Calu3 (cell line): ENCODE measurements around the gene C20orf141. TPM values are rescaled to one million over a fixed set of nuclear protein-coding genes. Genes with fewer than 3 reads are reported as not detected.

Experiments
- BruUV-seq: library from RNA; stranded (reverse); fragments of 400-500 nt; replicated peaks from 2 replicates; lab custom pipeline; 2021; lab: Mats Ljungman, UMichigan
- CTCF ChIA-PET: fragments of 300-600 bp; sonication (Branson Sonifier 250); formaldehyde crosslinking; loops from one replicate; lab custom pipeline; 2022; ENCODE audit warnings: antibody characterized with exemption; lab: Charles Lee
- DNase-seq: peaks from one replicate; pipeline ENCODE4 v3.0.0; 2022
- H3K27ac Mint-ChIP-seq: one replicate; pipeline ENCODE4 v1.8.0; 2022; ENCODE audit warnings: mixed read lengths; ENCODE audit not compliant: unreplicated experiment
- H3K27me3 Mint-ChIP-seq: one replicate; pipeline ENCODE4 v1.8.0; 2022; ENCODE audit warnings: mixed read lengths; ENCODE audit not compliant: unreplicated experiment
- H3K36me3 Mint-ChIP-seq: one replicate; pipeline ENCODE4 v1.8.0; 2022; ENCODE audit warnings: mild to moderate bottlenecking, moderate library complexity, mixed read lengths; ENCODE audit not compliant: insufficient read depth, unreplicated experiment
- H3K4me1 Mint-ChIP-seq: one replicate; pipeline ENCODE4 v1.8.0; 2022; ENCODE audit warnings: mild to moderate bottlenecking, low read depth, mixed read lengths; ENCODE audit not compliant: unreplicated experiment
- H3K4me3 Mint-ChIP-seq: one replicate; pipeline ENCODE4 v1.8.0; 2022; ENCODE audit warnings: mild to moderate bottlenecking, low read depth, moderate library complexity, mixed read lengths; ENCODE audit not compliant: unreplicated experiment
- H3K9me3 Mint-ChIP-seq: one replicate; pipeline ENCODE4 v1.8.0; 2022; ENCODE audit warnings: low read depth, mixed read lengths; ENCODE audit not compliant: unreplicated experiment
- intact Hi-C: fragments of 100-400 bp; cut with micrococcal nuclease; formaldehyde crosslinking; loops from one replicate; pipeline ENCODE4 v1.10.0; 2022; ENCODE audit not compliant: unreplicated experiment
- total RNA-seq: library from RNA; stranded (reverse); gene quantifications from 2 replicates; pipeline ENCODE4 v1.2.3, GENCODE V29; 2022
- TF ChIP-seq, protein P1 (sequence below): fragments of 200-600 bp; IDR thresholded peaks from one replicate; pipeline ENCODE4 v1.8.0; 2022; ENCODE audit warnings: antibody characterized with exemption; ENCODE audit not compliant: unreplicated experiment

Gene C20orf141
- total RNA-seq, 1 experiment from 2014 or later = not detected

DNA sequence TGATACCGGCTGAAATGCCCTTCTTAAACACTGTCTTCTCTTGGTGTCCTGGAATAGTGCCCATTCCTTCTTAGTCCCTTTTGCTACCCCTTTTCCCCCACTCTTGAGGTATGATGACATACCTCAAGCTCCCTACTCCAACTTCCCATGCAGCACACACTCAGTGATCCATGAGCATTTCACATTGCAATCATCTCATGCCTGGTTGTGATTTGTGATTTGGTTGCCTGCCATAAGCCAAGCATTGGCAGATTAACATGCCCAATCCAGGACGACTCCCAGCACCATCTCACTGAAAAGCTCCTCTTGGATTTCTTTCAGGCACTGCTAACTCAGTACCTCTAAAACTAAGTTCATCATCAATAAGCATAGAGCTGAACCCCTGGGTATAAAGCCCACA is 43.8 kb downstream of the C20orf141 start:
- TF ChIP-seq, protein P1, sequence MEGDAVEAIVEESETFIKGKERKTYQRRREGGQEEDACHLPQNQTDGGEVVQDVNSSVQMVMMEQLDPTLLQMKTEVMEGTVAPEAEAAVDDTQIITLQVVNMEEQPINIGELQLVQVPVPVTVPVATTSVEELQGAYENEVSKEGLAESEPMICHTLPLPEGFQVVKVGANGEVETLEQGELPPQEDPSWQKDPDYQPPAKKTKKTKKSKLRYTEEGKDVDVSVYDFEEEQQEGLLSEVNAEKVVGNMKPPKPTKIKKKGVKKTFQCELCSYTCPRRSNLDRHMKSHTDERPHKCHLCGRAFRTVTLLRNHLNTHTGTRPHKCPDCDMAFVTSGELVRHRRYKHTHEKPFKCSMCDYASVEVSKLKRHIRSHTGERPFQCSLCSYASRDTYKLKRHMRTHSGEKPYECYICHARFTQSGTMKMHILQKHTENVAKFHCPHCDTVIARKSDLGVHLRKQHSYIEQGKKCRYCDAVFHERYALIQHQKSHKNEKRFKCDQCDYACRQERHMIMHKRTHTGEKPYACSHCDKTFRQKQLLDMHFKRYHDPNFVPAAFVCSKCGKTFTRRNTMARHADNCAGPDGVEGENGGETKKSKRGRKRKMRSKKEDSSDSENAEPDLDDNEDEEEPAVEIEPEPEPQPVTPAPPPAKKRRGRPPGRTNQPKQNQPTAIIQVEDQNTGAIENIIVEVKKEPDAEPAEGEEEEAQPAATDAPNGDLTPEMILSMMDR = no peak
- BruUV-seq = no TSS peak
- H3K27ac Mint-ChIP-seq = no peak overlapping the region
- H3K9me3 Mint-ChIP-seq = no peaks in the 10 kb centered on the region
- H3K4me3 Mint-ChIP-seq = no peak overlapping the region
- no peaks in the 10 kb centered on the region for H3K4me1 Mint-ChIP-seq
- intact Hi-C loops = no loop called here
- no peak for DNase-seq
- CTCF ChIA-PET = no interaction called here
- H3K27me3 Mint-ChIP-seq = no peaks in the 10 kb centered on the region
- no peaks in the 10 kb centered on the region for H3K36me3 Mint-ChIP-seq

DNA sequence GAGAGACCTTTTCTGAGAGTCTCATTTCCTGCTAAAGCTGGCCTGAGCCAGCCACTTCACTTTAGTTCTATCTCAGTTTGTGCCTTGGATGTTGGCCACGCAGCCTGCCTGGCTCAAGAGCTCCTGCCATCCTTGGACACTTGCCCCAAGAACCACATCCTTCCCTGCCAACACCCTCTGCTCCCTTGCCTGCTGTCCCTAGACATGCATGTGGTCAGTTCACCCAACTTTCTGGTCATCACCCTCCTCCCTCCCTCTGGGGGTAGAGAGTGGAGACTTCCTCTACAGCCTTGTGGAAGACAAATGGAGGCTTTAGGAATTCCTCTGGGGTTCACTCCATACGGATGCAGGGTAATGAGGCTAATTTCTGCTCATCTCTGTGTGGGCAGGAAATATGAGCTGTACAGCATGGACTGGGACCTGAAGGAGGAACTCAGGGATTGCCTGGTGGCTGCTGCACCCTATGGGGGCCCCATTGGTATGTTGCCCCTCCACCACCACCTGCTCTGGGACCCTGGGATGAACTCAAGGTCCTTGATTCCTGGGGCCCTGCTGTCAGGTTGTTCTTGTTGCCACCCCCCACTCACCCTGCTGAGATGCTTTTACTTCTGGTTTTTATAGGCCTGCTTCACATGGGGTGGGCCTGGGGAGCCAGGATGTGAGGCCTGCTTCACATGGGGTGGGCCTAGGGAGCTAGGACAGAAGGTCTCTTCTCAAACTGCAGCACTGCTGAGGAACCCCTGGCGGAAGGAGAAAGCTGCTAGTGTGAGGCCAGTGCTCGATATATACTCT is 44.7 kb downstream of the C20orf141 start:
- Mint-ChIP-seq H3K27ac (no peak overlapping the region), H3K27me3 (no peaks in the 10 kb centered on the region), H3K4me1 (no peaks in the 10 kb centered on the region), H3K9me3 (no peaks in the 10 kb centered on the region), H3K36me3 (no peaks in the 10 kb centered on the region), H3K4me3 (no peak overlapping the region)
- CTCF ChIA-PET = no interaction called here
- TF ChIP-seq, protein P1 = no peak
- intact Hi-C loops = no loop called here
- DNase-seq = no peak
- no TSS peak for BruUV-seq

DNA sequence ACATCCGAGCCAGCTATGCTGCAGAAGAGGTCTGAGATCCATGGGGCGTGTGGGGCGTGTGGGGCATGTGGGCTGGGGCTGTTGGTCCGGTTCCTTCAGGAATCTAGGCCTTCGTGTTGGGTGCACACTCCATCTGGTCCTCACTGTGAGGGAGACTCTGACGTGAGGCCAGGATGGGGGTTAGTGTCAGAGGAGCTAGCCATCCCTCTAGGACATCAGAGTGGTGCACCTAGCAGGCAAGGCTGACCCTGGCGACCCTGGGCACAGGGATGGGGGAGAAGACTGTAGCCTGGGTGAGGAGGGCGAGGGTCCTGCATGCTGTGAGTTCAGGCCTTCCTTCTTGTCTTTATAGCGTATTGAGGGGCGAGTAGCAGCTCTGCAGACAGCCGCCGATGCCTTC is 49.8 kb downstream of the C20orf141 start:
- BruUV-seq = no TSS peak
- Mint-ChIP-seq H3K4me1 (peaks cover 9% of the 10 kb centered on the region), H3K27ac (no peak overlapping the region), H3K9me3 (no peaks in the 10 kb centered on the region), H3K36me3 (peaks cover 3% of the 10 kb centered on the region), H3K4me3 (no peak overlapping the region), H3K27me3 (no peaks in the 10 kb centered on the region)
- intact Hi-C loops = no loop called here
- no peak for DNase-seq
- CTCF ChIA-PET = no interaction called here
- TF ChIP-seq, protein P1 = no peak

DNA sequence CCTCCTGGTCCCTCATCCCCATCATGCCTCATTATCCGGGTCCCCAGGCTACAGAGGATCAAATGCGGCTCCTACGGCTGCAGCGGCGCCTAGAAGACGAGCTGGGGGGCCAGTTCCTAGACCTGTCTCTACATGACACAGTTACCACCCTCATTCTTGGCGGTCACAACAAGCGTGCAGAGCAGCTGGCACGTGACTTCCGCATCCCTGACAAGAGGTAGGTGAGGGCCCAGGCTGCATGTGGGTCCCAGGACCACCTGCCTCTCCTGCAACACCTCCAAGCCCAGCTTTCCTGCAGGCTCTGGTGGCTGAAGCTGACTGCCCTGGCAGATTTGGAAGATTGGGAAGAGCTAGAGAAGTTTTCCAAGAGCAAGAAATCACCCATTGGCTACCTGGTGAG is 50.3 kb downstream of the C20orf141 start:
- H3K27me3 Mint-ChIP-seq = no peaks in the 10 kb centered on the region
- peaks cover 10% of the 10 kb centered on the region for H3K4me1 Mint-ChIP-seq
- peaks cover 3% of the 10 kb centered on the region for H3K36me3 Mint-ChIP-seq
- intact Hi-C loops = no loop called here
- no peak overlapping the region for H3K4me3 Mint-ChIP-seq
- DNase-seq = no peak
- no peak overlapping the region for H3K27ac Mint-ChIP-seq
- BruUV-seq = no TSS peak
- H3K9me3 Mint-ChIP-seq = no peaks in the 10 kb centered on the region
- CTCF ChIA-PET = no interaction called here
- TF ChIP-seq, protein P1 = no peak

Other genes starting within 250 kb of the C20orf141 start
- 303 and 310 TPM in 2 replicates for gene NOP56, start 162.4 kb upstream of the C20orf141 start, total RNA-seq
- gene IDH3B, start 150.8 kb upstream of the C20orf141 start, total RNA-seq = 73.6 and 74.8 TPM in 2 replicates
- gene EBF4, start 122.2 kb upstream of the C20orf141 start, total RNA-seq = 4.3 and 6.6 TPM in 2 replicates
- 0.14 and 0.29 TPM in 2 replicates for gene CPXM1, start 14.4 kb upstream of the C20orf141 start, total RNA-seq
- not detected in 2 replicates for gene TMEM239, start 1.4 kb downstream of the C20orf141 start, total RNA-seq
- 26.9 and 27.1 TPM in 2 replicates for gene PCED1A, start 25.7 kb downstream of the C20orf141 start, total RNA-seq
- 22.2 and 25.9 TPM in 2 replicates for gene VPS16, start 25.8 kb downstream of the C20orf141 start, total RNA-seq
- 30.2 and 33.2 TPM in 2 replicates for gene PTPRA, start 58.5 kb downstream of the C20orf141 start, total RNA-seq
- gene GNRH2, start 228.6 kb downstream of the C20orf141 start, total RNA-seq = 0.50 and 1.7 TPM in 2 replicates
- gene MRPS26, start 231.1 kb downstream of the C20orf141 start, total RNA-seq = 30.7 and 35.6 TPM in 2 replicates